H1 (cell line): ENCODE measurements around the gene FLNC. TPM values are rescaled to one million over a fixed set of nuclear protein-coding genes. Genes with fewer than 3 reads are reported as not detected.

Experiments
- CTCF ChIA-PET: fragments of 300-600 bp; sonication (Branson Sonifier 250); formaldehyde crosslinking; loops from one replicate; lab custom pipeline; 2021; ENCODE audit not compliant: partially characterized antibody; lab: Charles Lee
- POLR2A ChIA-PET: fragments of 300-600 bp; sonication (Branson Sonifier 250); formaldehyde crosslinking; loops from one replicate; lab custom pipeline; 2021; ENCODE audit warnings: inconsistent platforms; ENCODE audit not compliant: partially characterized antibody; lab: Charles Lee
- DNase-seq, 2 experiments: peaks; one replicate each; pipeline versions ENCODE4 v3.0.0 to v3.0.0-alpha.2; 2010 to 2022; ENCODE audit warnings: low spot score in 2 of 2, low read depth in 1 of 2, mixed read lengths in 1 of 2
- FAIRE-seq: peaks from 2 replicates; lab custom pipeline; 2011; peaks lifted over from hg19 to GRCh38; lab: Jason Lieb, UNC
- H2AFZ ChIP-seq: 2 replicates; pipeline ENCODE4 v1.8.1; 2012; ENCODE audit warnings: low read length, inconsistent platforms
- H2AK5ac ChIP-seq: 2 replicates; pipeline ENCODE4 v1.6.1; 2013; ENCODE audit warnings: low read depth, low read length
- H2BK120ac ChIP-seq: replicated peaks from 2 replicates; pipeline ENCODE3; 2013; ENCODE audit warnings: low read depth, low read length, inconsistent platforms
- H2BK12ac ChIP-seq: 2 replicates; pipeline ENCODE4 v1.6.1; 2013; ENCODE audit warnings: low read depth, low read length
- H2BK15ac ChIP-seq: 2 replicates; pipeline ENCODE4 v1.6.1; 2013; ENCODE audit warnings: low read length
- H2BK20ac ChIP-seq: 2 replicates; pipeline ENCODE4 v1.6.1; 2013; ENCODE audit warnings: low read length
- H2BK5ac ChIP-seq: 2 replicates; pipeline ENCODE4 v1.6.1; 2013; ENCODE audit warnings: low read depth, low read length
- H3K14ac ChIP-seq: 2 replicates; pipeline ENCODE4 v1.6.1; 2013; ENCODE audit warnings: inconsistent platforms; ENCODE audit not compliant: insufficient read length
- H3K18ac ChIP-seq: 2 replicates; pipeline ENCODE4 v1.6.1; 2013; ENCODE audit warnings: low read length; ENCODE audit errors: extremely low read depth
- H3K23ac ChIP-seq: 2 replicates; pipeline ENCODE4 v1.6.1; 2013; ENCODE audit warnings: inconsistent platforms; ENCODE audit not compliant: insufficient read length
- H3K23me2 ChIP-seq: 2 replicates; pipeline ENCODE4 v1.6.1; 2013; ENCODE audit warnings: low read depth, low read length
- H3K27ac ChIP-seq: 2 replicates; pipeline ENCODE4 v1.6.1; 2011; ENCODE audit warnings: low read depth, low read length, inconsistent platforms
- H3K27me3 ChIP-seq, 4 experiments: replicated peaks in 1 of 4; 1 replicate in 1 of 4; 2 replicates in 3 of 4; pipeline versions ENCODE4 v1.6.1 to v1.8.1; 2011 to 2013; ENCODE audit warnings: low read length in 3 of 4, mild to moderate bottlenecking in 3 of 4, inconsistent platforms in 2 of 4, mixed read lengths in 2 of 4, moderate library complexity in 1 of 4; ENCODE audit not compliant: control insufficient read depth in 3 of 4, insufficient read depth in 3 of 4; ENCODE audit errors: extremely low read depth in 1 of 4
- H3K36me3 ChIP-seq, 4 experiments: 2 replicates each; pipeline versions ENCODE4 v1.6.1 to v1.8.1; 2011 to 2013; ENCODE audit warnings: mild to moderate bottlenecking in 4 of 4, low read length in 3 of 4, moderate library complexity in 2 of 4, control low read depth in 1 of 4, inconsistent platforms in 1 of 4; ENCODE audit not compliant: insufficient read depth in 4 of 4, control insufficient read depth in 2 of 4
- H3K4ac ChIP-seq: replicated peaks from 2 replicates; pipeline ENCODE3; 2013; ENCODE audit warnings: low read length, low read depth, mixed read lengths, inconsistent platforms; ENCODE audit not compliant: insufficient read length
- H3K4me1 ChIP-seq, 4 experiments: replicated peaks in 1 of 4; 1 replicate in 1 of 4; 2 replicates in 3 of 4; pipeline versions ENCODE4 v1.6.1 to v1.8.1; 2011 to 2013; ENCODE audit warnings: low read length in 3 of 4, inconsistent platforms in 2 of 4, mixed read lengths in 1 of 4; ENCODE audit not compliant: insufficient read depth in 4 of 4, control insufficient read depth in 3 of 4
- H3K4me2 ChIP-seq, 2 experiments: 2 replicates each; pipeline versions ENCODE4 v1.6.1 to v1.8.1; 2011 to 2013; ENCODE audit warnings: low read depth in 2 of 2, low read length in 2 of 2, control low read depth in 1 of 2, inconsistent platforms in 1 of 2, mild to moderate bottlenecking in 1 of 2; ENCODE audit not compliant: insufficient read depth in 1 of 2
- H3K4me3 ChIP-seq, 4 experiments: fragments of 200-600, 300-600 bp in 1 of 4; sonication (generic), shearing (Covaris generic), sonication (Bioruptor Twin) in 1 of 4; 2 replicates each; pipeline versions ENCODE4 v1.5.1 to v1.8.1; 2011 to 2016; ENCODE audit warnings: low read length in 4 of 4, low read depth in 3 of 4, control low read depth in 2 of 4, inconsistent platforms in 2 of 4, mild to moderate bottlenecking in 2 of 4, mixed read lengths in 1 of 4, moderate library complexity in 1 of 4; ENCODE audit not compliant: insufficient read depth in 2 of 4; ENCODE audit errors: extremely low read depth in 1 of 4
- H3K56ac ChIP-seq: replicated peaks from 2 replicates; pipeline ENCODE3; 2013; ENCODE audit warnings: low read depth, mild to moderate bottlenecking, mixed read lengths, low read length, inconsistent platforms; ENCODE audit not compliant: insufficient read length
- H3K79me1 ChIP-seq: 2 replicates; pipeline ENCODE4 v1.6.1; 2013; ENCODE audit warnings: low read depth, low read length, control low read depth
- H3K79me2 ChIP-seq, 2 experiments: 2 replicates each; pipeline versions ENCODE4 v1.6.1 to v1.8.1; 2012 to 2013; ENCODE audit warnings: low read length in 2 of 2, mild to moderate bottlenecking in 2 of 2, inconsistent platforms in 1 of 2; ENCODE audit not compliant: insufficient read depth in 2 of 2, control insufficient read depth in 1 of 2
- H3K9ac ChIP-seq, 4 experiments: replicated peaks in 1 of 4; 1 replicate in 1 of 4; 2 replicates in 3 of 4; pipeline versions ENCODE4 v1.6.1 to v1.8.1; 2011 to 2013; ENCODE audit warnings: low read depth in 3 of 4, low read length in 3 of 4, control low read depth in 2 of 4, mild to moderate bottlenecking in 2 of 4, moderate library complexity in 2 of 4, inconsistent platforms in 1 of 4; ENCODE audit errors: extremely low read depth in 1 of 4
- H3K9me3 ChIP-seq, 2 experiments: 2 replicates each; pipeline versions ENCODE4 v1.6.1 to v1.8.1; 2012 to 2013; ENCODE audit warnings: mild to moderate bottlenecking in 2 of 2, moderate library complexity in 2 of 2, control low read depth in 1 of 2, inconsistent platforms in 1 of 2, low read depth in 1 of 2, low read length in 1 of 2, mixed read lengths in 1 of 2; ENCODE audit not compliant: insufficient read depth in 2 of 2
- H4K20me1 ChIP-seq, 2 experiments: replicated peaks in 1 of 2; 2 replicates each; pipeline versions ENCODE3 to v1.8.1; 2011 to 2013; ENCODE audit warnings: inconsistent platforms in 2 of 2, low read length in 2 of 2, mild to moderate bottlenecking in 1 of 2; ENCODE audit not compliant: insufficient read depth in 2 of 2, control insufficient read depth in 1 of 2
- H4K5ac ChIP-seq: 2 replicates; pipeline ENCODE4 v1.6.1; 2013; ENCODE audit warnings: low read length, low read depth, mixed read lengths, inconsistent platforms; ENCODE audit not compliant: insufficient read length
- H4K8ac ChIP-seq: 2 replicates; pipeline ENCODE4 v1.8.0; 2013; ENCODE audit warnings: mild to moderate bottlenecking, moderate library complexity, low read length, inconsistent platforms; ENCODE audit not compliant: insufficient read depth; ENCODE audit errors: extremely low read depth
- H4K91ac ChIP-seq: replicated peaks from 2 replicates; pipeline ENCODE3; 2013; ENCODE audit warnings: low read length, mixed read lengths, inconsistent platforms; ENCODE audit not compliant: insufficient read length
- CTBP2 ChIP-seq: IDR thresholded peaks from 2 replicates; pipeline ENCODE4 v1.7.0; 2011; ENCODE audit warnings: borderline replicate concordance, mild to moderate bottlenecking, moderate library complexity, mixed read lengths, low read length; ENCODE audit not compliant: insufficient read depth, insufficient read length
- WGBS, 2 experiments: shearing (Covaris generic) in 1 of 2; methylation state at CpG; one replicate each; pipeline versions ENCODE4 v1.1.6 to v1.1.7; 2013 to 2015; ENCODE audit warnings: low lambda C conversion rate in 2 of 2, mixed read lengths in 2 of 2, inconsistent platforms in 1 of 2, low coverage in 1 of 2, missing lambda C conversion rate in 1 of 2; ENCODE audit not compliant: insufficient replicate concordance in 2 of 2, insufficient coverage in 1 of 2, insufficient read length in 1 of 2; ENCODE audit errors: extremely low coverage in 1 of 2, missing lambda C conversion rate in 1 of 2; 5-methylcytosine and 5-hydroxymethylcytosine counted together
- polyA plus RNA-seq, 7 experiments: library from polyadenylated mRNA; depleted of rRNA in 3 of 7; stranded (reverse) in 5 of 7; unstranded in 2 of 7; fragments of >200 nt in 5 of 7; fragments of 200-250 nt in 2 of 7; gene quantifications; 1 replicate in 5 of 7; 2 replicates in 1 of 7; 4 replicates in 1 of 7; pipeline versions ENCODE4 v1.2.1 to v1.2.3, GENCODE V29; 2011 to 2013; ENCODE audit warnings: missing spikeins in 2 of 7, mixed read lengths in 2 of 7
- total RNA-seq: library from RNA; stranded (reverse); fragmentation: NEBNext Ultra II Directional; extraction: Animal tissue kit (Norgen Biotek cat#: 25700); gene quantifications from 2 replicates; pipeline ENCODE4 v1.2.1, GENCODE V29; 2021

The FLNC gene
- total and polyA plus RNA-seq, 2 of the 8 experiments (the other 6 are each of a cell fraction or from before 2014, with no cell fraction given), result 1.9 to 10.7 TPM

DNA sequence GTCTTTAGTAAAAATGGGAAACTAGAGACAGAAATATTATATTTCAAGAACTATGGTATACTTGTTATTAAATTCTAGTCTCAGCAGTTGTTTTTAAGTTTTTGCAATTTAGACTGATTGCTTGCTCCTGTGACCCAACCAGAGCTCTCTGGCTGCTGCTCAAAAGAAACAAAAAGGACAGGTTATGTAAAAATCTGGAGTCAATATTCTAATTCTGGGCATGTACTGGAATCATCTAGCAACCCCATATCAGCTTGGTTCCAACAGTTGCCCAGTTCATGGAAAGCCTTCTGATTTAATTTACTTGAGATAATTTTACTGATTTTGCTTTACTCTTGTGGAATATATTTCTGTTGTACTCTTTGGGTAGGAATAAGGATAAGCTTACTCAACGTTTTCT is 70.0 kb downstream of the FLNC start:
- Histone ChIP-seq H2BK120ac (no peak overlapping the region), H3K27me3 (no peaks in the 10 kb centered on the region), H2BK5ac (no peak overlapping the region), H3K56ac (no peak overlapping the region), H4K20me1 (no peaks in the 10 kb centered on the region), H3K9me3 (peaks cover 3 to 11% of the 10 kb centered on the region in 2 experiments; a peak in 2 of 4 replicates), H3K36me3 (no peaks in the 10 kb centered on the region), H3K18ac (no peak overlapping the region), H3K79me1 (no peaks in the 10 kb centered on the region), H3K4me2 (no peak overlapping the region), H3K79me2 (no peaks in the 10 kb centered on the region), H4K8ac (no peak overlapping the region), H4K91ac (no peak overlapping the region), H3K23ac (no peak overlapping the region), H2AFZ (no peak overlapping the region), H4K5ac (no peak overlapping the region), H2BK20ac (no peak overlapping the region), H3K4me1 (0 out of 7 replicates have a peak, but pooled peaks cover 0 to 2% (median 0%) of the 10 kb centered on the region in 4 experiments), H3K4me3 (no peak overlapping the region), H3K23me2 (no peaks in the 10 kb centered on the region), H2AK5ac (no peak overlapping the region), H2BK12ac (no peak overlapping the region), H3K4ac (no peak overlapping the region), H3K14ac (no peak overlapping the region), H3K27ac (no peak overlapping the region), H3K9ac (no peak overlapping the region), H2BK15ac (no peak overlapping the region)
- FAIRE-seq (no peak), DNase-seq (no peak)
- WGBS, 2 experiments, result 69% methylated on average over 1 of the region's 1 CpG; no CpG with 5 or more reads in 1 of the 2 experiments
- CTCF ChIA-PET, result interaction anchor here (0.6 to 1.2 kb wide), 5 partner anchors 11 to 661 kb away, joined by 3 to 4 read pairs (median 3); no protein-coding TSS in a partner anchor
- POLR2A ChIA-PET, result interaction anchor here (1.3 to 1.9 kb wide), 3 partner anchors 10 to 14 kb away, joined by 3 to 5 read pairs (median 4); partner anchors contain the start of gene KCP
- TF ChIP-seq CTBP2, result no peak
